ENCODE measurements around the gene APOF.

DNA sequence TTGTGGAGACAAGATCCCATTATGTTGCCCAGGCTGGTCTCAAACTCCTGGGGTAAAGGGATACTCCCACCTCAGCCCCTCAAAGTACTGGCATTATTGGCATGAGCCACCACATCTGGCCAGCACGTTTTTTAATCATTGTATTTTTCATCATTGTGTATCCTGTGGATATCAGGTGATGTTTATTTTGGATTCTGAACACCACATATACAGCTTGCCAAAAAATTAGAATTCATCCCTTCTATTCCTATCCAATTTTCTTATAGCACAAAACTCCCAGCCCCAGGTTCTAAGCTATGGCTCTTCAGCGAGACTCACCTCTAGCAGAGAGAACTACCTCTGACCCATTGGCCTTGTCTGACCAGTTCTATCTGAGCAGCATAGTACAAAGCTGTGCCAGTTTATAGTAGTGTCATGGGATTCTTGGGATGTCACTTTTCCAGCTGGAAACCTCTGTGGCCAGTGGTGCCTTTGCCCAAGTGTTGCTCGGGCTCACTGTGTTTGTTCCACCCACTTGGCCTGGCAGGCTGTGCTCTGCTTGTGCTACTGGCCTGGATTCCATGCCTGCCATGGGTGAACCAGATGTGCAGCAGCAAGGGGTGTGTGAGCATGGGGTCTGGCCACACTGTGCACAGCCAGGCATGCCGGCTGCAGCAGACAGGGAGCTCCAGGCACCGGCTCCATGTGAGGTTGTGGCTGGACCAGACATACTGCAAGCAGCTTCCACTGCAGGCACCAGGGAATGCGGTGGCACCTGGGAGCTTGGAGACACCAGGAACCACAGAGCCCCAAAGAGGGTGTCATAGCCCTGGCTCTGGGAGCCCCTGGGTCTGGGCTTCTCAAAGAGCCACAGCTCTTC lies 49.4 kb upstream of the APOF start:
- TF ChIP-seq, protein P1, sequence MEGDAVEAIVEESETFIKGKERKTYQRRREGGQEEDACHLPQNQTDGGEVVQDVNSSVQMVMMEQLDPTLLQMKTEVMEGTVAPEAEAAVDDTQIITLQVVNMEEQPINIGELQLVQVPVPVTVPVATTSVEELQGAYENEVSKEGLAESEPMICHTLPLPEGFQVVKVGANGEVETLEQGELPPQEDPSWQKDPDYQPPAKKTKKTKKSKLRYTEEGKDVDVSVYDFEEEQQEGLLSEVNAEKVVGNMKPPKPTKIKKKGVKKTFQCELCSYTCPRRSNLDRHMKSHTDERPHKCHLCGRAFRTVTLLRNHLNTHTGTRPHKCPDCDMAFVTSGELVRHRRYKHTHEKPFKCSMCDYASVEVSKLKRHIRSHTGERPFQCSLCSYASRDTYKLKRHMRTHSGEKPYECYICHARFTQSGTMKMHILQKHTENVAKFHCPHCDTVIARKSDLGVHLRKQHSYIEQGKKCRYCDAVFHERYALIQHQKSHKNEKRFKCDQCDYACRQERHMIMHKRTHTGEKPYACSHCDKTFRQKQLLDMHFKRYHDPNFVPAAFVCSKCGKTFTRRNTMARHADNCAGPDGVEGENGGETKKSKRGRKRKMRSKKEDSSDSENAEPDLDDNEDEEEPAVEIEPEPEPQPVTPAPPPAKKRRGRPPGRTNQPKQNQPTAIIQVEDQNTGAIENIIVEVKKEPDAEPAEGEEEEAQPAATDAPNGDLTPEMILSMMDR (conservative IDR thresholded peaks at IDR 0.05) = no peak
- no peak for TF ChIP-seq ZFX (IDR thresholded peaks at IDR 0.05)
